GM12878 (cell line): Measurements from ENCODE around the gene KCNIP2. TPM values are rescaled to one million over a fixed set of nuclear protein-coding genes. Genes with fewer than 3 reads are reported as not detected.

Experiments
- ASH2L ChIP-seq: fragments of 300-600, 200-600 bp; sonication (generic); IDR thresholded peaks from 2 replicates; pipeline ENCODE4 v1.6.1; 2017; ENCODE audit warnings: low read depth, mild to moderate bottlenecking, borderline replicate concordance
- DPF2 ChIP-seq: fragments of 450-650 bp; IDR thresholded peaks from 2 replicates; pipeline ENCODE4 v1.6.1; 2017; ENCODE audit warnings: mild to moderate bottlenecking
- KAT2A ChIP-seq: conservative IDR thresholded peaks from 2 replicates; pipeline ENCODE4 v1.6.1; 2011; ENCODE audit warnings: low read depth, low read length; ENCODE audit not compliant: control insufficient read depth
- KLF5 ChIP-seq: fragments of 450-650 bp; IDR thresholded peaks from 2 replicates; pipeline ENCODE4 v1.6.1; 2014; ENCODE audit warnings: mild to moderate bottlenecking; ENCODE audit not compliant: partially characterized antibody
- LARP7 ChIP-seq: fragments of 450-650 bp; IDR thresholded peaks from 2 replicates; pipeline ENCODE4 v1.6.1; 2017; ENCODE audit warnings: mild to moderate bottlenecking
- MYB ChIP-seq: fragments of 150-350 bp; IDR thresholded peaks from 2 replicates; pipeline ENCODE4 v1.6.1; 2014; ENCODE audit warnings: mild to moderate bottlenecking, low read depth, low read length, borderline replicate concordance
- NFXL1 ChIP-seq: fragments of 450-650 bp; IDR thresholded peaks from 2 replicates; pipeline ENCODE4 v1.6.1; 2017; ENCODE audit warnings: antibody characterized with exemption, mild to moderate bottlenecking, borderline replicate concordance
- RAD51 ChIP-seq: fragments of 450-650 bp; IDR thresholded peaks from 2 replicates; pipeline ENCODE4 v1.6.1; 2016; ENCODE audit warnings: moderate library complexity, mild to moderate bottlenecking, inconsistent platforms
- RCOR1 ChIP-seq: conservative IDR thresholded peaks from 2 replicates; pipeline ENCODE4 v1.6.1; 2012; ENCODE audit warnings: low read depth, low read length, improper control_type of control experiment
- RFX5 ChIP-seq: IDR thresholded peaks from 2 replicates; pipeline ENCODE4 v1.6.1; 2011; ENCODE audit warnings: low read depth, low read length, improper control_type of control experiment
- SIX5 ChIP-seq: IDR thresholded peaks from 2 replicates; pipeline ENCODE4 v1.6.1; 2011; ENCODE audit warnings: mild to moderate bottlenecking, low read depth, low read length, moderate library complexity; ENCODE audit not compliant: severe bottlenecking
- SREBF1 ChIP-seq: IDR thresholded peaks from 2 replicates; pipeline ENCODE4 v1.6.1; 2012; ENCODE audit warnings: mild to moderate bottlenecking, low read length
- SRF ChIP-seq, 2 experiments: IDR thresholded peaks; 2 replicates each; pipeline ENCODE4 v1.6.1; 2011; ENCODE audit warnings: low read depth in 2 of 2, low read length in 2 of 2, mild to moderate bottlenecking in 1 of 2, moderate library complexity in 1 of 2
- TCF3 ChIP-seq: IDR thresholded peaks from 2 replicates; pipeline ENCODE4 v1.6.1; 2012; ENCODE audit warnings: low read depth, mild to moderate bottlenecking, low read length, borderline replicate concordance; ENCODE audit not compliant: insufficient read depth
- polyA plus RNA-seq, 11 experiments: library from polyadenylated mRNA; depleted of rRNA in 4 of 11; unstranded in 6 of 11; stranded (reverse) in 5 of 11; fragments of >200 nt; fragmentation: Nextera tagmentation in 4 of 11; fragmentation: Illumina TruSeq in 1 of 11; extraction: Ambion mirVana in 4 of 11; extraction: Trizol in 1 of 11; gene quantifications; 1 replicate in 1 of 11; 2 replicates in 10 of 11; pipeline versions ENCODE4 v1.2.1 to v1.2.3, GENCODE V29; 2011 to 2016; ENCODE audit warnings: inconsistent platforms in 2 of 11, missing spikeins in 2 of 11, low read depth in 1 of 11
- total RNA-seq, 4 experiments: library from RNA; depleted of rRNA in 3 of 4; stranded (reverse); fragments of >200 nt in 3 of 4; fragmentation: Illumina TruSeq in 1 of 4; extraction: Trizol in 1 of 4; gene quantifications; 2 replicates each; pipeline versions ENCODE4 v1.2.1 to v1.2.3, GENCODE V29; 2013 to 2021
- TF ChIP-seq, protein P1 (sequence below): IDR thresholded peaks from 2 replicates; pipeline ENCODE4 v1.6.1; 2011; ENCODE audit warnings: borderline replicate concordance, low read depth, mild to moderate bottlenecking, moderate library complexity, mixed read lengths, low read length; ENCODE audit not compliant: insufficient read depth; ENCODE audit errors: extremely low read length
- TF ChIP-seq, protein P2 (sequence below): IDR thresholded peaks from 2 replicates; pipeline ENCODE4 v1.6.1; 2011; ENCODE audit warnings: mild to moderate bottlenecking, low read depth, low read length, moderate library complexity; ENCODE audit not compliant: insufficient replicate concordance
- TF ChIP-seq, protein P3 (sequence below): fragments of 450-650 bp; IDR thresholded peaks from 2 replicates; pipeline ENCODE4 v1.6.1; 2017; ENCODE audit warnings: mild to moderate bottlenecking, moderate library complexity
- TF ChIP-seq, protein P4 (sequence below): fragments of 450-650 bp; IDR thresholded peaks from 2 replicates; pipeline ENCODE4 v1.6.1; 2016; ENCODE audit warnings: mild to moderate bottlenecking
- TF ChIP-seq, protein P5 (sequence below): IDR thresholded peaks from 2 replicates; pipeline ENCODE4 v1.6.1; 2011; ENCODE audit warnings: low read depth, low read length, improper control_type of control experiment, borderline replicate concordance
- TF ChIP-seq, protein P6 (sequence below): IDR thresholded peaks from 2 replicates; pipeline ENCODE4 v1.6.1; 2012; ENCODE audit warnings: low read length, inconsistent platforms

Gene KCNIP2
- total and polyA plus RNA-seq, 10 of the 15 experiments (the other 5 are each of a cell fraction or from before 2014, with no cell fraction given), result 0.46 to 4.3 (median 1.7) TPM

DNA sequence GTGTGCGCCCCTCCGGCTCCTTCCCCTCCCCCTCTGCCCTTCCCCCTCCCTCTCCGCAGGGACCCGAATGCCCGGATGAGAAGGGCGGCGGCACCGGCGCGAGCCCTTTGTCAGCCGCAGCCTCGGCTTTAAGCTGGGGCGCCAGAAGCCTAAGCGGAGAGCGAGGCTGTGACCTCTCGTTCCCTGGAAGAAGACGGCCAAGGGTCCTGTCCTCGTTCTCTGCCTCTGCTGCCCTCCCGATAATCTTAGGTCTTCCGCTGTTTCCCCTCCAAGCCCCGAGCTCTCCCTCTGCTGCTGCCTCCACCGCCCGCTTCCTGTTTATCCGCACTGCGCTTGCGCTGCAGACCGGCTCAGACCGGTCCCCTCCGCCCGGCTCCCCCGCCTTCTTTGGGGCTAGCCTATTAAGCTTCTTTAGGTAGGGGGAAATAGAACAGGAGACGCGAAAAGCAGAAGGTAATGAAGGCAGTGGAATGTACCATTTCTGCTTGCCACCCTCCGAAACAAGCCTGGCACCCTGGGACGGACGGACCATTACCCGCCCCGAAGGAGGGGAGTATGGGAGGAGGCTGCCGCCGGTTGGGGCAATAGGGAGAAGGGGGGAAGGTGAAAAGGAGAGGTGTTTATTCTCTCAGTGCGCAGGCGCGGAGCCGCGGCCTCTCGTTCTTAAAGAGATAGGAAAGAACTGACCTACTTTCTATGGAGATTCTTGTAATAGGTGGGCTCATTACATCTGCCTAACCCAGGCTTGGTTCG, 25.3 kb downstream of the KCNIP2 start, which contains the start of gene OGA (continued):
- TF ChIP-seq, protein P1, sequence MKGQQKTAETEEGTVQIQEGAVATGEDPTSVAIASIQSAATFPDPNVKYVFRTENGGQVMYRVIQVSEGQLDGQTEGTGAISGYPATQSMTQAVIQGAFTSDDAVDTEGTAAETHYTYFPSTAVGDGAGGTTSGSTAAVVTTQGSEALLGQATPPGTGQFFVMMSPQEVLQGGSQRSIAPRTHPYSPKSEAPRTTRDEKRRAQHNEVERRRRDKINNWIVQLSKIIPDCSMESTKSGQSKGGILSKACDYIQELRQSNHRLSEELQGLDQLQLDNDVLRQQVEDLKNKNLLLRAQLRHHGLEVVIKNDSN, result no peak
- TF ChIP-seq, protein P2, sequence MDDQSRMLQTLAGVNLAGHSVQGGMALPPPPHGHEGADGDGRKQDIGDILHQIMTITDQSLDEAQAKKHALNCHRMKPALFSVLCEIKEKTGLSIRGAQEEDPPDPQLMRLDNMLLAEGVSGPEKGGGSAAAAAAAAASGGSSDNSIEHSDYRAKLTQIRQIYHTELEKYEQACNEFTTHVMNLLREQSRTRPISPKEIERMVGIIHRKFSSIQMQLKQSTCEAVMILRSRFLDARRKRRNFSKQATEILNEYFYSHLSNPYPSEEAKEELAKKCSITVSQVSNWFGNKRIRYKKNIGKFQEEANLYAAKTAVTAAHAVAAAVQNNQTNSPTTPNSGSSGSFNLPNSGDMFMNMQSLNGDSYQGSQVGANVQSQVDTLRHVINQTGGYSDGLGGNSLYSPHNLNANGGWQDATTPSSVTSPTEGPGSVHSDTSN, result no peak
- TF ChIP-seq RAD51 (no peak), SIX5 (peak; percentile 61), MYB (no peak), KLF5 (peak; percentile 99), NFXL1 (no peak), RCOR1 (no peak), ASH2L (no peak), KAT2A (no peak), TCF3 (no peak), DPF2 (no peak), SRF (IDR thresholded peaks at IDR 0.05; ENCODE audit: low read depth in 2 of 2, low read length in 2 of 2) (no peak), SREBF1 (peak; percentile 99), LARP7 (peak; percentile 73), RFX5 (no peak; the same call in 1 of the 2 replicates)
- TF ChIP-seq, protein P3, sequence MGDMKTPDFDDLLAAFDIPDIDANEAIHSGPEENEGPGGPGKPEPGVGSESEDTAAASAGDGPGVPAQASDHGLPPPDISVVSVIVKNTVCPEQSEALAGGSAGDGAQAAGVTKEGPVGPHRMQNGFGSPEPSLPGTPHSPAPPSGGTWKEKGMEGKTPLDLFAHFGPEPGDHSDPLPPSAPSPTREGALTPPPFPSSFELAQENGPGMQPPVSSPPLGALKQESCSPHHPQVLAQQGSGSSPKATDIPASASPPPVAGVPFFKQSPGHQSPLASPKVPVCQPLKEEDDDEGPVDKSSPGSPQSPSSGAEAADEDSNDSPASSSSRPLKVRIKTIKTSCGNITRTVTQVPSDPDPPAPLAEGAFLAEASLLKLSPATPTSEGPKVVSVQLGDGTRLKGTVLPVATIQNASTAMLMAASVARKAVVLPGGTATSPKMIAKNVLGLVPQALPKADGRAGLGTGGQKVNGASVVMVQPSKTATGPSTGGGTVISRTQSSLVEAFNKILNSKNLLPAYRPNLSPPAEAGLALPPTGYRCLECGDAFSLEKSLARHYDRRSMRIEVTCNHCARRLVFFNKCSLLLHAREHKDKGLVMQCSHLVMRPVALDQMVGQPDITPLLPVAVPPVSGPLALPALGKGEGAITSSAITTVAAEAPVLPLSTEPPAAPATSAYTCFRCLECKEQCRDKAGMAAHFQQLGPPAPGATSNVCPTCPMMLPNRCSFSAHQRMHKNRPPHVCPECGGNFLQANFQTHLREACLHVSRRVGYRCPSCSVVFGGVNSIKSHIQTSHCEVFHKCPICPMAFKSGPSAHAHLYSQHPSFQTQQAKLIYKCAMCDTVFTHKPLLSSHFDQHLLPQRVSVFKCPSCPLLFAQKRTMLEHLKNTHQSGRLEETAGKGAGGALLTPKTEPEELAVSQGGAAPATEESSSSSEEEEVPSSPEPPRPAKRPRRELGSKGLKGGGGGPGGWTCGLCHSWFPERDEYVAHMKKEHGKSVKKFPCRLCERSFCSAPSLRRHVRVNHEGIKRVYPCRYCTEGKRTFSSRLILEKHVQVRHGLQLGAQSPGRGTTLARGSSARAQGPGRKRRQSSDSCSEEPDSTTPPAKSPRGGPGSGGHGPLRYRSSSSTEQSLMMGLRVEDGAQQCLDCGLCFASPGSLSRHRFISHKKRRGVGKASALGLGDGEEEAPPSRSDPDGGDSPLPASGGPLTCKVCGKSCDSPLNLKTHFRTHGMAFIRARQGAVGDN, result peak; percentile 50; the same call in 1 of the 2 replicates
- TF ChIP-seq, protein P4, sequence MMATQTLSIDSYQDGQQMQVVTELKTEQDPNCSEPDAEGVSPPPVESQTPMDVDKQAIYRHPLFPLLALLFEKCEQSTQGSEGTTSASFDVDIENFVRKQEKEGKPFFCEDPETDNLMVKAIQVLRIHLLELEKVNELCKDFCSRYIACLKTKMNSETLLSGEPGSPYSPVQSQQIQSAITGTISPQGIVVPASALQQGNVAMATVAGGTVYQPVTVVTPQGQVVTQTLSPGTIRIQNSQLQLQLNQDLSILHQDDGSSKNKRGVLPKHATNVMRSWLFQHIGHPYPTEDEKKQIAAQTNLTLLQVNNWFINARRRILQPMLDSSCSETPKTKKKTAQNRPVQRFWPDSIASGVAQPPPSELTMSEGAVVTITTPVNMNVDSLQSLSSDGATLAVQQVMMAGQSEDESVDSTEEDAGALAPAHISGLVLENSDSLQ, result peak; percentile 75
- TF ChIP-seq, protein P5, sequence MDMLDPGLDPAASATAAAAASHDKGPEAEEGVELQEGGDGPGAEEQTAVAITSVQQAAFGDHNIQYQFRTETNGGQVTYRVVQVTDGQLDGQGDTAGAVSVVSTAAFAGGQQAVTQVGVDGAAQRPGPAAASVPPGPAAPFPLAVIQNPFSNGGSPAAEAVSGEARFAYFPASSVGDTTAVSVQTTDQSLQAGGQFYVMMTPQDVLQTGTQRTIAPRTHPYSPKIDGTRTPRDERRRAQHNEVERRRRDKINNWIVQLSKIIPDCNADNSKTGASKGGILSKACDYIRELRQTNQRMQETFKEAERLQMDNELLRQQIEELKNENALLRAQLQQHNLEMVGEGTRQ, result no peak
- TF ChIP-seq, protein P6, sequence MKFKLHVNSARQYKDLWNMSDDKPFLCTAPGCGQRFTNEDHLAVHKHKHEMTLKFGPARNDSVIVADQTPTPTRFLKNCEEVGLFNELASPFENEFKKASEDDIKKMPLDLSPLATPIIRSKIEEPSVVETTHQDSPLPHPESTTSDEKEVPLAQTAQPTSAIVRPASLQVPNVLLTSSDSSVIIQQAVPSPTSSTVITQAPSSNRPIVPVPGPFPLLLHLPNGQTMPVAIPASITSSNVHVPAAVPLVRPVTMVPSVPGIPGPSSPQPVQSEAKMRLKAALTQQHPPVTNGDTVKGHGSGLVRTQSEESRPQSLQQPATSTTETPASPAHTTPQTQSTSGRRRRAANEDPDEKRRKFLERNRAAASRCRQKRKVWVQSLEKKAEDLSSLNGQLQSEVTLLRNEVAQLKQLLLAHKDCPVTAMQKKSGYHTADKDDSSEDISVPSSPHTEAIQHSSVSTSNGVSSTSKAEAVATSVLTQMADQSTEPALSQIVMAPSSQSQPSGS, result no peak
